Cardiac fibroblast (primary cell): ENCODE results near the gene SH3RF3.

Source experiments
- DNase-seq, 2 donors: peaks; one replicate each; pipeline versions ENCODE4 v3.0.0 to v3.0.0-alpha.2; 2010; ENCODE audit warnings: low read depth in 2 of 2
- H3K4me3 ChIP-seq, 2 donors: replicated peaks in 1 of 2; 1 replicate in 1 of 2; 2 replicates in 1 of 2; pipeline ENCODE4 v1.5.1; 2011; ENCODE audit warnings: low read depth in 2 of 2, low read length in 2 of 2, mild to moderate bottlenecking in 2 of 2, moderate library complexity in 1 of 2
- CTCF ChIP-seq: IDR thresholded peaks from one replicate; pipeline ENCODE4 v1.5.1; 2011; ENCODE audit warnings: low read depth, mild to moderate bottlenecking, low read length, inconsistent platforms

Gene SH3RF3

GRCh38 chr2:109136542-109136941 is 7.5 kb downstream of the SH3RF3 start:
- H3K4me3 ChIP-seq = no peak overlapping the region
- TF ChIP-seq CTCF = no peak
- no peak for DNase-seq

- no peak overlapping the region for H3K4me3 ChIP-seq
- TF ChIP-seq CTCF = no peak
- DNase-seq = no peak
These were observed 8.6 kb downstream of the SH3RF3 start for GRCh38 chr2:109137616-109138015.

- no peak overlapping the region for H3K4me3 ChIP-seq
- no peak for DNase-seq
- TF ChIP-seq CTCF = no peak
These were observed 9.4 kb downstream of the SH3RF3 start for GRCh38 chr2:109138449-109138848.

GRCh38 chr2:109139002-109139401 is 10.0 kb downstream of the SH3RF3 start:
- TF ChIP-seq CTCF = no peak
- no peak for DNase-seq
- H3K4me3 ChIP-seq = no peak overlapping the region

- no peak overlapping the region for H3K4me3 ChIP-seq
- no peak for TF ChIP-seq CTCF
- no peak for DNase-seq
These were observed 10.9 kb downstream of the SH3RF3 start for GRCh38 chr2:109139865-109140396.

GRCh38 chr2:109141006-109141600 is 12.1 kb downstream of the SH3RF3 start:
- H3K4me3 ChIP-seq = no peak overlapping the region
- DNase-seq = no peak

More at GRCh38 chr2:109141006-109141600, 12.1 kb downstream of the SH3RF3 start:
- no peak for TF ChIP-seq CTCF
